HFF-Myc (cell line): ENCODE results near the gene SERPINA6.

Experiments
- DNase-seq: peaks from one replicate; pipeline ENCODE4 v3.0.0-alpha.2; 2011; ENCODE audit warnings: low read depth; ENCODE audit errors: extremely low read depth
- H3K4me3 ChIP-seq: replicated peaks from 2 replicates; pipeline ENCODE4 v1.5.1; 2011; ENCODE audit warnings: low read depth, mild to moderate bottlenecking, control low read depth, low read length
- TF ChIP-seq, protein P1 (sequence below): IDR thresholded peaks from 2 replicates; pipeline ENCODE4 v1.5.1; 2012; ENCODE audit warnings: mild to moderate bottlenecking, low read depth, low read length, control low read depth; ENCODE audit errors: missing control alignments

The SERPINA6 gene

GRCh38 chr14:94344389-94344788, 21.3 kb upstream of the SERPINA6 start:
- no peak for DNase-seq
- H3K4me3 ChIP-seq, result no peak overlapping the region
- TF ChIP-seq, protein P1, sequence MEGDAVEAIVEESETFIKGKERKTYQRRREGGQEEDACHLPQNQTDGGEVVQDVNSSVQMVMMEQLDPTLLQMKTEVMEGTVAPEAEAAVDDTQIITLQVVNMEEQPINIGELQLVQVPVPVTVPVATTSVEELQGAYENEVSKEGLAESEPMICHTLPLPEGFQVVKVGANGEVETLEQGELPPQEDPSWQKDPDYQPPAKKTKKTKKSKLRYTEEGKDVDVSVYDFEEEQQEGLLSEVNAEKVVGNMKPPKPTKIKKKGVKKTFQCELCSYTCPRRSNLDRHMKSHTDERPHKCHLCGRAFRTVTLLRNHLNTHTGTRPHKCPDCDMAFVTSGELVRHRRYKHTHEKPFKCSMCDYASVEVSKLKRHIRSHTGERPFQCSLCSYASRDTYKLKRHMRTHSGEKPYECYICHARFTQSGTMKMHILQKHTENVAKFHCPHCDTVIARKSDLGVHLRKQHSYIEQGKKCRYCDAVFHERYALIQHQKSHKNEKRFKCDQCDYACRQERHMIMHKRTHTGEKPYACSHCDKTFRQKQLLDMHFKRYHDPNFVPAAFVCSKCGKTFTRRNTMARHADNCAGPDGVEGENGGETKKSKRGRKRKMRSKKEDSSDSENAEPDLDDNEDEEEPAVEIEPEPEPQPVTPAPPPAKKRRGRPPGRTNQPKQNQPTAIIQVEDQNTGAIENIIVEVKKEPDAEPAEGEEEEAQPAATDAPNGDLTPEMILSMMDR, result no peak

- no peak overlapping the region for H3K4me3 ChIP-seq
- no peak for DNase-seq
- TF ChIP-seq, protein P1, result no peak
Measured at GRCh38 chr14:94343238-94344005, 20.3 kb upstream of the SERPINA6 start.

- H3K4me3 ChIP-seq, result no peak overlapping the region
- peak; percentile 97 for DNase-seq
- TF ChIP-seq, protein P1, result no peak
Measured at GRCh38 chr14:94342334-94342934, 19.3 kb upstream of the SERPINA6 start.

DNA sequence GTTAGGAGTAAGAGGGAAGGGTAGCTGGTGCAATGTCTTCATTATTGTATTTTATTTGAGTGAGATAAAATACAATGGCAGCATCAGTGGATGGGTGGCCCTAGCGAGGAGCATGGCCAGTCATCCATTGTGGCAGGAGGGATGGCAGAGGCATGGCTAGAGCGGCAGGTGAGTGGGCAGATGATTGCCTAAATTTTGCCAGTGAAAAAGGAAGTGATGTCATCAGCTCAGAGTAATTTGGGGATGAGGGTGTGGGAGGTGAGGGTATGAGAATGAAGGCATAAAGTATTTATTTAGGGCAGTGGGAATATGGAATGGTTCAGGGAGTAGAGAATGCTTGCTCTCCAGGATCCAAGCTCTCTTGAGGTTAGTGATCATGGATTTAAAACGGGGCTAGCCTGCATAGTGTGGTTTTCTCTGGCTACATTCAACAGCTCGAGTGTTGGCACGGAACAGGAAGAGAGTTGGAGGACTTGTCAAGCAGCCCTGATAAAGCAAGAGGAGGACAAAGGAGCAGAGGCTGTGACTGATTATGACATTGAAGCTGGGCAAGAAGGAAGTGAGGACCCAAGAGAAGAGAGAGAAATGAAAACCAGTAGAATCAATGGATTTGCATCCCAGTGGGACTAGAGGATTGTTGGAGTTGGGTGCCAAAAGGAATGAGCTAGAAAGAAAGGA, 18.7 kb upstream of the SERPINA6 start:
- no peak overlapping the region for H3K4me3 ChIP-seq
- DNase-seq, result no peak
- TF ChIP-seq, protein P1, result no peak

DNA sequence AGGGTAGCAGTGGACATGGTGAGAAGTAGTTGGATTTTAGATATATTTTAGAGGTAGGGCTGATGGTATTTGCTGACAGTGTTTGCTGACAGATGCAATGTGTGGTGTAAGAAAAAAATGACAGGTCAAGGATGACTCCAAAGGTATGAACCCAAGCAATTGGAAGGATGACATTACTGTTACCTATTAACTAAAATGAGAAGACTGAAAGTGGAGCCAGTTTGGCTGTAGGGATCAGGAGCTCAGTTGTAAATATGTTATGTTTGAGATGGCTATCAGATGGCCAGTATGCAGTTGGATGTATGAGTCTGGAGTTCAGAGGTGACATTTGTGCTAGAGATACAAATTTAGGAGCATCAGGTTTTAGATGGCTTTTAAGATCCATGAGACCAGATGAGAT, 17.4 kb upstream of the SERPINA6 start:
- no peak overlapping the region for H3K4me3 ChIP-seq
- TF ChIP-seq, protein P1, result no peak
- no peak for DNase-seq

- DNase-seq, result no peak
- no peak overlapping the region for H3K4me3 ChIP-seq
- TF ChIP-seq, protein P1, result no peak
Measured at GRCh38 chr14:94338023-94338422, 14.9 kb upstream of the SERPINA6 start.
